Retinal pigment epithelial cell (primary cell): ENCODE data around the gene TDRD7.
A peak's percentile ranks its signal among the peaks of the same experiment; 100 is the strongest.

Experiments used
- DNase-seq: peaks from one replicate; pipeline ENCODE4 v3.0.0-alpha.2; 2010; ENCODE audit warnings: low read depth
- H3K4me3 ChIP-seq: 2 replicates; pipeline ENCODE4 v1.5.1; 2011; ENCODE audit warnings: mild to moderate bottlenecking, low read length, control low read depth, moderate library complexity
- TF ChIP-seq, protein P1 (sequence below): conservative IDR thresholded peaks from 2 replicates; pipeline ENCODE4 v1.5.1; 2011; ENCODE audit warnings: low read depth, low read length, control low read depth, inconsistent platforms

The TDRD7 gene

GRCh38 chr9:97529363-97530076 lies 117.6 kb downstream of the TDRD7 start:
- H3K4me3 ChIP-seq = no peak overlapping the region
- TF ChIP-seq, protein P1, sequence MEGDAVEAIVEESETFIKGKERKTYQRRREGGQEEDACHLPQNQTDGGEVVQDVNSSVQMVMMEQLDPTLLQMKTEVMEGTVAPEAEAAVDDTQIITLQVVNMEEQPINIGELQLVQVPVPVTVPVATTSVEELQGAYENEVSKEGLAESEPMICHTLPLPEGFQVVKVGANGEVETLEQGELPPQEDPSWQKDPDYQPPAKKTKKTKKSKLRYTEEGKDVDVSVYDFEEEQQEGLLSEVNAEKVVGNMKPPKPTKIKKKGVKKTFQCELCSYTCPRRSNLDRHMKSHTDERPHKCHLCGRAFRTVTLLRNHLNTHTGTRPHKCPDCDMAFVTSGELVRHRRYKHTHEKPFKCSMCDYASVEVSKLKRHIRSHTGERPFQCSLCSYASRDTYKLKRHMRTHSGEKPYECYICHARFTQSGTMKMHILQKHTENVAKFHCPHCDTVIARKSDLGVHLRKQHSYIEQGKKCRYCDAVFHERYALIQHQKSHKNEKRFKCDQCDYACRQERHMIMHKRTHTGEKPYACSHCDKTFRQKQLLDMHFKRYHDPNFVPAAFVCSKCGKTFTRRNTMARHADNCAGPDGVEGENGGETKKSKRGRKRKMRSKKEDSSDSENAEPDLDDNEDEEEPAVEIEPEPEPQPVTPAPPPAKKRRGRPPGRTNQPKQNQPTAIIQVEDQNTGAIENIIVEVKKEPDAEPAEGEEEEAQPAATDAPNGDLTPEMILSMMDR = no peak
- peak; percentile 4 for DNase-seq

GRCh38 chr9:97531888-97532376 lies 120.0 kb downstream of the TDRD7 start:
- TF ChIP-seq, protein P1 = no peak
- H3K4me3 ChIP-seq = no peak overlapping the region
- DNase-seq = no peak

DNA sequence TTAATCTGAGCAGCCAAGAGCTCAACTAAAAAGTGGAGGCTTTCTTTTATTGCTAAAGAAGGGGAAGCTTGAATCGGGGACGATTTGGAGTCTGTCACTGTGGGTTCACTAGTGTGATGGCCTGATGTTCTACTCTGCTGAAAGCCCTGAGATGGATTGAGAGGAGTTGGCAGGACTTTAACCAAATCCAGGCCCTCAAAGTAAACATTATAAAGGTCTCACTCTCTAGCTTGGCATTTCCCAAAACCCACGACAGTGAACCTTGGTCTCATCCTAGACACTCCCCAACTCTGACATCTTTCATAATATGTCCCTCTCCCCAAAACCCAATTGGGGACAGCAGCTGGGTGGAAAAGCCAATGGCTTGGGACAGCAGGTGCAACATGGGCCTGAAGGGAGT lies 122.3 kb downstream of the TDRD7 start:
- H3K4me3 ChIP-seq = no peak overlapping the region
- TF ChIP-seq, protein P1 = no peak
- no peak for DNase-seq

GRCh38 chr9:97534961-97535594 lies 123.2 kb downstream of the TDRD7 start:
- TF ChIP-seq, protein P1 = no peak
- DNase-seq = no peak
- no peak overlapping the region for H3K4me3 ChIP-seq

DNA sequence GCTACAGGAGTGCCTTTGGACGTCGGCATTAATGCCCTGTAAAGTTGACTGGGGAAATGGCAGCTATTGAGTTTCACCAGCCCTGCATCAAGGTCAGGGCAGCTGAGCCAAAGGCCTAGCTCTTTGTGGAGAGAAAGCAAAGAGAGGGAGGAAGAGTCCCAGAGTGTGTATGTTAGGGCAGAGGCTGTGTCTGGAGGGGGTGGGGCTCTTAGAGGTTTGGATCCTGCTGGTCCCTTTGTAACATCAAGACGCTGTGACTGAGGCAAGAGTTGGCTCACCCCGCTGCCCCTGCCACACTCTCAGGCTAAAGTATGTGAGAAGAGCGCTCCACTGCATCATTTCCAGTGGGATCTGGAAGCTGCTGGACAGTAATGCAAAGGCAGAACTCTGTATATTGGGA lies 123.9 kb downstream of the TDRD7 start:
- DNase-seq = no peak
- TF ChIP-seq, protein P1 = no peak
- no peak overlapping the region for H3K4me3 ChIP-seq

- H3K4me3 ChIP-seq = no peak overlapping the region
- no peak for DNase-seq
- TF ChIP-seq, protein P1 = no peak
Measured at GRCh38 chr9:97536480-97536879, 124.6 kb downstream of the TDRD7 start.

DNA sequence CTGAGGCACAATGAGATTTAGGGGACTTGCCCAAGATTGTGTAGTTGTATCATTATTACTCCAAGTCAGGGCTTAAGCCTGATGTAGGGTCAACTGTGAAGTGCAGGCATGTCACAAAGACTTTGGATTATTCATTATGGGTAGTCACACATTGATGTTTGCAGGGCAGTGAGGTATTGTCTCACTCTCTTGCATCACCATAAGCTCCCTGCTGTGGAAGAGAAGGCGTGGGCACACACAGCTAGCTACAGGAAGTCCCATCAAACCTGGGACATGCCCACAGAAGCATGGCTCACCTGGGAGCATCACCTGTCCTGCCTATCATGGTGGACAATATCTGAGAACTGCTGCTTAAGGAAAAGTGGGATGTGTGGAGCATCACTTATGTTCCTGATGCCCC lies 131.7 kb downstream of the TDRD7 start:
- TF ChIP-seq, protein P1 = no peak
- H3K4me3 ChIP-seq = no peak overlapping the region
- DNase-seq = no peak
